HG03097 (cell line): Measurements from ENCODE around the gene CYP2W1.
"Not testable (repeated sequence)": the region's sequence is repeated elsewhere in the genome, so short reads cannot be mapped to it uniquely, and the experiment has no call there.

Experiments used
- ATAC-seq: cut with Tn5 transposase; IDR thresholded peaks from one replicate; pipeline ENCODE4 v1.9.1; 2021; ENCODE audit not compliant: unreplicated experiment, low FRiP score

The CYP2W1 gene

GRCh38 chr7:951881-952547, 31.0 kb upstream of the CYP2W1 start:
- no peak for ATAC-seq

- no peak for ATAC-seq
These were observed 30.2 kb upstream of the CYP2W1 start for GRCh38 chr7:952548-953441.

GRCh38 chr7:953547-954327, 29.2 kb upstream of the CYP2W1 start:
- peak; percentile 11 for ATAC-seq

- peak; percentile 45 for ATAC-seq
These were observed 28.4 kb upstream of the CYP2W1 start, which contains the start of gene ADAP1 for GRCh38 chr7:954330-955238. Gene ADAP1, minus strand, starts transcription at chr7:954680. Its CDS starts 203 bp downstream, at chr7:954477.

- ATAC-seq, result no peak
These were observed 26.9 kb upstream of the CYP2W1 start for GRCh38 chr7:956031-956430.

GRCh38 chr7:957418-958220, 25.4 kb upstream of the CYP2W1 start:
- no peak for ATAC-seq

- ATAC-seq, result no peak
These were observed 24.5 kb upstream of the CYP2W1 start for GRCh38 chr7:958221-959200.

GRCh38 chr7:959271-959670, 23.7 kb upstream of the CYP2W1 start:
- no peak for ATAC-seq

- ATAC-seq, result not testable (repeated sequence)
These were observed 23.2 kb upstream of the CYP2W1 start for GRCh38 chr7:959740-960139.

GRCh38 chr7:960269-960871, 22.6 kb upstream of the CYP2W1 start:
- ATAC-seq, result no peak

- not testable (repeated sequence) for ATAC-seq
These were observed 22.0 kb upstream of the CYP2W1 start for GRCh38 chr7:960972-961371.

- ATAC-seq, result no peak
These were observed 21.2 kb upstream of the CYP2W1 start for GRCh38 chr7:961546-962400.

- ATAC-seq, result no peak
These were observed 20.4 kb upstream of the CYP2W1 start for GRCh38 chr7:962401-963081.

- no peak for ATAC-seq
These were observed 19.5 kb upstream of the CYP2W1 start for GRCh38 chr7:963236-964078.
